ENCODE data around the gene DNAJC1.

DNA sequence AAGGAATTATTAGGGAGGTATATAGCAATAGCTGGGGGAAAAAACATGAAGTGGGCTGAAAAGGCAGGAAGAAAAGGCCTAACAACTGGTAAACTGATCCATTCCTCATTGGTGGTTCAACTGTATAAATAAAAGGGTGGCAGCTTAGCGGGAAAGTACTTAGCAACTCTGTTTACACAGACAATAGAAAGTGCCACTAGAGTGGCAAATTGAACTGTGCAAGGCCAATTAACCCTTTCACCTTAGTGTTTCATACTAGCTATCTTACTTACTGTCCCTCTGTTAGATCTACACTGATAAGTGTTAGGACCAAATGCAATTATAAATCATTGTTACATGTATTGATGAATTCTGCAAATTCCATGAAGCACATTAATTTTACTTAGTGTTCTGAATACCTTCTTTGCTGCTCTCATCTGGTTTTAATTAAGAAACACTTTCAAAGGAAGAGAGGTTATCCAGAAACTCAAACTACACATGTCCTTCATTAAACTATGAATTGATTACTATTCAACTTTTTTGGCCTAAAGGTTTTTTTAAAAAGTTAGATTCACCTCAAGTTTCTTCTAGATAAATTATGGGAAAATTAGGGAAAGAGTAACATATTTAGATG, 28.0 kb downstream of the DNAJC1 start:
- TF ChIP-seq, protein P1, sequence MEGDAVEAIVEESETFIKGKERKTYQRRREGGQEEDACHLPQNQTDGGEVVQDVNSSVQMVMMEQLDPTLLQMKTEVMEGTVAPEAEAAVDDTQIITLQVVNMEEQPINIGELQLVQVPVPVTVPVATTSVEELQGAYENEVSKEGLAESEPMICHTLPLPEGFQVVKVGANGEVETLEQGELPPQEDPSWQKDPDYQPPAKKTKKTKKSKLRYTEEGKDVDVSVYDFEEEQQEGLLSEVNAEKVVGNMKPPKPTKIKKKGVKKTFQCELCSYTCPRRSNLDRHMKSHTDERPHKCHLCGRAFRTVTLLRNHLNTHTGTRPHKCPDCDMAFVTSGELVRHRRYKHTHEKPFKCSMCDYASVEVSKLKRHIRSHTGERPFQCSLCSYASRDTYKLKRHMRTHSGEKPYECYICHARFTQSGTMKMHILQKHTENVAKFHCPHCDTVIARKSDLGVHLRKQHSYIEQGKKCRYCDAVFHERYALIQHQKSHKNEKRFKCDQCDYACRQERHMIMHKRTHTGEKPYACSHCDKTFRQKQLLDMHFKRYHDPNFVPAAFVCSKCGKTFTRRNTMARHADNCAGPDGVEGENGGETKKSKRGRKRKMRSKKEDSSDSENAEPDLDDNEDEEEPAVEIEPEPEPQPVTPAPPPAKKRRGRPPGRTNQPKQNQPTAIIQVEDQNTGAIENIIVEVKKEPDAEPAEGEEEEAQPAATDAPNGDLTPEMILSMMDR (IDR thresholded peaks at IDR 0.05; ENCODE audit: low read length) = no peak
- TF ChIP-seq EZH2 (IDR thresholded peaks at IDR 0.05; ENCODE audit: borderline replicate concordance, low read length) = no peak
